Renal cortex interstitium (tissue), 15 donors: ENCODE measurements around the gene DYNLT4. TPM values are rescaled to one million over a fixed set of nuclear protein-coding genes. Genes with fewer than 3 reads are reported as not detected.
"Not testable (repeated sequence)": the region's sequence is repeated elsewhere in the genome, so short reads cannot be mapped to it uniquely, and the experiment has no call there.

Source experiments
- DNase-seq, 11 donors: peaks; one replicate each; pipeline ENCODE4 v3.0.0-alpha.2; 2013; ENCODE audit warnings: low read depth in 9 of 11, low spot score in 4 of 11; ENCODE audit errors: extremely low read depth in 1 of 11
- long read RNA-seq, 16 experiments: transcript quantifications; one replicate each; lab custom pipeline, GENCODE V29; 2026
- polyA plus RNA-seq, 3 donors: library from polyadenylated mRNA; unstranded; fragments of 120-200 nt; gene quantifications; one replicate each; pipeline ENCODE4 v1.2.1, GENCODE V29; 2013; ENCODE audit not compliant: insufficient read length in 3 of 3

Gene DYNLT4
- under 1 TPM in 2 of 3 donors, not detected in 1; 0.24 to 0.39 TPM for polyA plus RNA-seq
- long read RNA-seq, donor 1, transcript TCTEX1D4-201 (1 exons, 763 nt), result major isoform, 8 of 8 reads
- long read RNA-seq, donor 1, partial matches to known transcripts, result 0 of 8 reads
- long read RNA-seq, donor 1, other reads (novel, unspliced or antisense), result 0 of 8 reads
- long read RNA-seq, donor 2, transcript TCTEX1D4-201 (1 exons, 763 nt), result major isoform, 5 of 5 reads
- long read RNA-seq, donor 2, partial matches to known transcripts, result 0 of 5 reads
- long read RNA-seq, donor 2, other reads (novel, unspliced or antisense), result 0 of 5 reads
- long read RNA-seq, donor 3, transcript TCTEX1D4-201 (1 exons, 763 nt), result major isoform, 7 of 7 reads
- long read RNA-seq, donor 3, partial matches to known transcripts, result 0 of 7 reads
- long read RNA-seq, donor 3, other reads (novel, unspliced or antisense), result 0 of 7 reads
- long read RNA-seq, donor 4, partial matches to known transcripts, result 0 of 3 reads
- long read RNA-seq, donor 4, other reads (novel, unspliced or antisense), result 0 of 3 reads
- long read RNA-seq, donor 5, result 0 reads
- long read RNA-seq, donor 6, partial matches to known transcripts, result 0 of 1 reads
- long read RNA-seq, donor 6, other reads (novel, unspliced or antisense), result 0 of 1 reads
- long read RNA-seq, donor 7, partial matches to known transcripts, result 0 of 4 reads
- long read RNA-seq, donor 7, other reads (novel, unspliced or antisense), result 0 of 4 reads
- long read RNA-seq, donor 8, transcript TCTEX1D4-201 (1 exons, 763 nt), result major isoform, 6 of 6 reads
- long read RNA-seq, donor 8, partial matches to known transcripts, result 0 of 6 reads
- long read RNA-seq, donor 8, other reads (novel, unspliced or antisense), result 0 of 6 reads
- long read RNA-seq, donor 9, partial matches to known transcripts, result 0 of 1 reads
- long read RNA-seq, donor 9, other reads (novel, unspliced or antisense), result 0 of 1 reads
- long read RNA-seq, donor 10, transcript TCTEX1D4-201 (1 exons, 763 nt), result major isoform, 5 of 5 reads
- long read RNA-seq, donor 10, partial matches to known transcripts, result 0 of 5 reads
- long read RNA-seq, donor 10, other reads (novel, unspliced or antisense), result 0 of 5 reads
- long read RNA-seq, donor 11, partial matches to known transcripts, result 0 of 1 reads
- long read RNA-seq, donor 11, other reads (novel, unspliced or antisense), result 0 of 1 reads
- long read RNA-seq, donor 12, transcript TCTEX1D4-201 (1 exons, 763 nt), result major isoform, 6 of 6 reads
- long read RNA-seq, donor 12, partial matches to known transcripts, result 0 of 6 reads
- long read RNA-seq, donor 12, other reads (novel, unspliced or antisense), result 0 of 6 reads
- long read RNA-seq, donor 13, partial matches to known transcripts, result 0 of 2 reads
- long read RNA-seq, donor 13, other reads (novel, unspliced or antisense), result 0 of 2 reads
- long read RNA-seq, donor 14, transcript TCTEX1D4-201 (1 exons, 763 nt), result major isoform, 6 of 6 reads
- long read RNA-seq, donor 14, partial matches to known transcripts, result 0 of 6 reads
- long read RNA-seq, donor 14, other reads (novel, unspliced or antisense), result 0 of 6 reads
- long read RNA-seq, donor 15, result 0 reads
- long read RNA-seq, donor 16, transcript TCTEX1D4-201 (1 exons, 763 nt), result major isoform, 12 of 12 reads
- long read RNA-seq, donor 16, partial matches to known transcripts, result 0 of 12 reads
- long read RNA-seq, donor 16, other reads (novel, unspliced or antisense), result 0 of 12 reads

GRCh38 chr1:44806704-44807363 lies at the start of gene DYNLT4:
Gene DYNLT4, minus strand, starts transcription at chr1:44807351. Its CDS starts 683 bp downstream, at chr1:44806668.
- DNase-seq, result no peak

- no peak for DNase-seq
These were observed 48.6 kb upstream of the DYNLT4 start for GRCh38 chr1:44855742-44856141.

- no peak for DNase-seq
These were observed 47.8 kb upstream of the DYNLT4 start for GRCh38 chr1:44854970-44855369.

- DNase-seq, result no peak
These were observed 46.0 kb upstream of the DYNLT4 start for GRCh38 chr1:44853201-44853600.

GRCh38 chr1:44851308-44851707 lies 44.2 kb upstream of the DYNLT4 start:
- DNase-seq, result no peak

- DNase-seq, result no peak
These were observed 42.5 kb upstream of the DYNLT4 start for GRCh38 chr1:44849575-44850132.

- DNase-seq, result no peak
These were observed 41.5 kb upstream of the DYNLT4 start for GRCh38 chr1:44848456-44849181.

- no peak for DNase-seq
These were observed 40.7 kb upstream of the DYNLT4 start for GRCh38 chr1:44847845-44848244.

- DNase-seq, result no peak
These were observed 39.8 kb upstream of the DYNLT4 start for GRCh38 chr1:44846985-44847384.

- DNase-seq, result peak; percentile 66 to 89 (median 84)
These were observed 35.9 kb upstream of the DYNLT4 start, which contains the start of gene PTCH2 for GRCh38 chr1:44842862-44843655. Gene PTCH2, minus strand, starts transcription at chr1:44843253. Its CDS starts 321 bp downstream, at chr1:44842932.

- DNase-seq, result no peak
These were observed 35.3 kb upstream of the DYNLT4 start for GRCh38 chr1:44842486-44842861.

- DNase-seq, result no peak
These were observed 32.4 kb upstream of the DYNLT4 start for GRCh38 chr1:44839576-44839975.

- DNase-seq, result not testable (repeated sequence)
These were observed 31.1 kb upstream of the DYNLT4 start for GRCh38 chr1:44838294-44838693.

- peak in 9 of 11 donors; percentile 50 to 81 (median 73) for DNase-seq
These were observed 28.9 kb upstream of the DYNLT4 start for GRCh38 chr1:44835738-44836675.

GRCh38 chr1:44834328-44834727 lies 27.2 kb upstream of the DYNLT4 start:
- DNase-seq, result no peak
